DMS 273 (cell line): ENCODE results near the gene NEDD4L.
A peak's percentile ranks its signal among the peaks of the same experiment; 100 is the strongest.

ENCODE experiments used
- DNase-seq: peaks from one replicate; lab custom pipeline; 2025; ENCODE audit not compliant: unreplicated experiment; lab: John Stamatoyannopoulos, UW

The NEDD4L gene

GRCh38 chr18:58389745-58390144 is 345.7 kb downstream of the NEDD4L start:
- no peak for DNase-seq

- DNase-seq: no peak
Observed at GRCh38 chr18:58390399-58390798, 346.4 kb downstream of the NEDD4L start.

DNA sequence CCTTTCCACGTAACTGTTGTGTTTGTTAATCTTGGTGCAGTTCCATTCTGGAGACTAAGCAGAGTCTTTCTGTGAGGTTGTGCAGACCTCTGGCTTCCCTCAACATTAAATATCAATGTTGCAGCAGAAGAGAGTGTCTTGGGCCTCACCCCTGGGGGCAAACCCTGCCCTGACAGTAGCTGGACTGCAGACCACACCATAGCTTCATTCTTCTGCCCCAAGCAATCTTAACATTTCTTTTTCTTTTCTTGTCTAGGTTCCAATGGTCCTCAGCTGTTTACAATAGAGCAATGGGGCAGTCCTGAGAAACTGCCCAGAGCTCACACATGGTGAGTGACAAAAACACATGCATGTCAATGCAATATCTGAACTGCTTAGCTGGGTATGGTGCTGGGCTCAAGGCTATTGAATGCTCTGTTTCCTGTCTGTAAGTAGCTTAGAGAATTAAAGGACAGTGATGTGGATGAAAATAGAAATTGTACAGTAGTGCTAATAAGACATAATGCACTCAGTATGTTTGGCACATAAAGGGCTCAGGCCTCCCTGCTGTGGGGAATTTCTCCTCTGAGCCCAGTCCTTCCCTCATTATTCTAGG is 347.3 kb downstream of the NEDD4L start:
- DNase-seq: no peak

DNA sequence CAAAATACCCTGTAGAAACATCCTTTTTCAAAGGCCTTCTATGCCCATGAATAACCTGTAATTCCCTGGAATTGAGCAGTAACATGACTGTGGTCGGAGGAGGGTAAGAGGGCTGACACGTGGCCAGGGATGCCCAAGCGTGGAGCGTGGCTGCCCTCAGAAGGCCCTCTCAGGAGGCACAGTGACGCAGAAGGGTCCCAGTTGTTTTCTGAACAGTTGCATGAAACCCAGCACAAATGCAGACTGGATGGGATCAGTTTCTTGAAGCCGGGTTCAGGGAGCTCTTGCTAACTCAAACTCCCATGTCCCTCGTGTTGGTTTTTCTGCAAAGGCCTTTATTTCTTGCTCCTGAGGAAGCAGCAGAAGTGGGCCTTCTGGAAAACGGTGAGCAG is 347.9 kb downstream of the NEDD4L start:
- DNase-seq: no peak

- DNase-seq: peak; percentile 13
Observed at GRCh38 chr18:58392324-58393000, 348.4 kb downstream of the NEDD4L start.

DNA sequence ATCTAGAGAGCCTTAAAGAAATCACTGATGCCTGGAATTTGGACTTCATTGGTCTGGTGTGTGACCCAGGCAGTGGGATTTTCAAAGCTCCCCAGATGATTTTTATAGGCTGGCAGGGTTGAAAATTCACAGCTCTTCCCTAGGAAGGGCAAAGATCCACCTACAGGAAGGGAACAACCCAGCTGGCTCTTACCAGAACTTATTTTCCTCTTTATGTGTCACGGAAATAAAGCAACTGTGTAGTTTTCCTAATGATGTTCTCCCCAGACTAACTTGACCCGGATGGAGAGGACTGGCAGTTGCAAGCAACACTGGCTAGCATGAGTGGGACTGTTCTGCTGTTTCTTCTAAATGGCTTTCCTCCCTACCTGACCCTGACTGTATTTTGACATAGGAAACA is 349.3 kb downstream of the NEDD4L start:
- no peak for DNase-seq

GRCh38 chr18:58394046-58394445 is 350.0 kb downstream of the NEDD4L start:
- DNase-seq: no peak

DNA sequence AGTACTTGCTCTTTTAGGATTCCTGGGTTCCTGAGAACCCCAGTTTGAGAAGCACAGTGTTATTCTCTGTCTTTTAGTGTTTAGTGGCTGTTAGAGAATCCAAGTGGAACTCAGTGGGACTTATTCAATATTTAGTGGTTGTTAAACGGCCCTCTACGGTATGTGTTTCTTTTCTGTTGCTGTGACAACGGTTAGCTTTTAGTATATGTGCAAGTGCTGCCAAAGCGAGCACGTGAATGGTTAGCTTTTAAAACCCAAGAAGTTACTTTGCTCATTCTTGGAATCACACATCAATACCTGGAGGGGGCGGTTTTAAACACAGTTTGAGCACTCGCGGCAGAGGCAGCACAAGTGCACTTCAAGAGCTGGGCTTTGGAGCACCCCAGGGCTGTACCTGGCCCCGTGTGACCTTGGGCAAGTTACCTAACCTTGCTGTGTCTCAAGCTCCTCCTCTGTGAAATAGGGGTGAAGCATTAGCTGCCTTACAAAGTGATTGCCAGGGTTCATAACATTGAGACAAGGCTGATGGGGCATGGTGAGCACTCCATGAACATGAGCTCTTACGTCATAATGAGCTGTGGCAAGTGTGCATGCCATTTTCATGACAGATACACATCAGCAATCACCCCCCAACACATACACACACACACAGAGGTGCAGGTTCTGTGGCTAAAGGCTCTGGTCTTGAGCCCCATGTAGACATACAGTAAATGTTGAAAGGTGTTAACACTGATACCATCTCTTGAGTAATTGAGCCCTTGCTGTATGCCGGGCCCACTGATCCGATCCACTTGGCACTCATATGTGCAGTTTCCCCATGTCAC is 350.8 kb downstream of the NEDD4L start:
- no peak for DNase-seq

DNA sequence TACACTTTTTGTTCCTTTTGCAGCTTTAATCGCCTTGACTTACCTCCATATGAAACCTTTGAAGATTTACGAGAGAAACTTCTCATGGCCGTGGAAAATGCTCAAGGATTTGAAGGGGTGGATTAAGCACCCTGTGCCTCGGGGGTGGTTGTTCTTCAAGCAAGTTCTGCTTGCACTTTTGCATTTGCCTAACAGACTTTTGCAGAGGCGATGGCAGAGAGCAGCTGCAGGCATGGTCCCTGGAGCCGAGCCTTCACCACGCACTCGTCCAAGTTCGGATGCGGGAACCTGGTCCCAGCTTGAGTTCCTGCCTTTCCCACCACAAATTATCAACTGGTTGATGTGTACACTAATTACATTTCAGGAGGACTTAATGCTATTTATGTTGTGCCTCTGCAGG is 352.1 kb downstream of the NEDD4L start:
- DNase-seq: no peak

- no peak for DNase-seq
Observed at GRCh38 chr18:58396966-58397365, 352.9 kb downstream of the NEDD4L start.

DNA sequence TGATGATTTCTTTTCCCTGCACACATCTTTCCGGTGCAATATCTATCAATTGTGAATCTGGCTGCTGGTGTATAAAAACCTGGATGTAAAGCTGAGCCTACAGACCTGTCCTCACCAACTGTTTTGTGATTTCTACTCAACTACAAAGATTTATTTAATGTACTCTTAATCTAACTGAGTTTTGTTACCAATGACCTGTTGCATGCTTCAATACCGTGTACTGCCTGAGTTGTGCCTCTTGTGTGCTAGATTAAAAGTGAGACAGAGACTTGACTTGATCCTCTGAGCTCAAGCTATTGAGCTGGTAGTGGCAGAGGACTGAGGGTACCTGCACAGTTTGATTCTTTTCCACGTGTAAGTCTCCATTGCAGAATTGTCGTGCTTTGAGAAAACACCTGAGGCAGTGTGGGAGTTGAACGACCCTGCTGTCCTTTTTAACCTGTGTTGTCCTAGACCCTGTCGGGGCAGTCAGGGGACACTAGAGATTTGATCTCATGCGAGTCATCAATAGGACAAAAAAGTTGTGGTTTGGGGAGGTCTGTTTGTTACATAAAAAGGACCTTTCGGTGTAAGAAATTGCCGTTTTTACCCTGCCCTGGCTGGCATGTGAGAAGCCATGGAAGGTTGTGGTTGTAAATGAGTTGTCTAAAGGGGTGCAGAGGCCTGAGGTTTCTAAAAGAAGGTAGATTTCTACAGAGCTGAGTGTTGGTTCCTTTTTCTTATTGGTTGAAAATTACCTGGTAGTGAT is 353.5 kb downstream of the NEDD4L start:
- DNase-seq: no peak

- DNase-seq: no peak
Observed at GRCh38 chr18:58398648-58399398, 354.8 kb downstream of the NEDD4L start.

- peak; percentile 28 for DNase-seq
Observed at GRCh38 chr18:58400331-58400870, 356.4 kb downstream of the NEDD4L start.

DNA sequence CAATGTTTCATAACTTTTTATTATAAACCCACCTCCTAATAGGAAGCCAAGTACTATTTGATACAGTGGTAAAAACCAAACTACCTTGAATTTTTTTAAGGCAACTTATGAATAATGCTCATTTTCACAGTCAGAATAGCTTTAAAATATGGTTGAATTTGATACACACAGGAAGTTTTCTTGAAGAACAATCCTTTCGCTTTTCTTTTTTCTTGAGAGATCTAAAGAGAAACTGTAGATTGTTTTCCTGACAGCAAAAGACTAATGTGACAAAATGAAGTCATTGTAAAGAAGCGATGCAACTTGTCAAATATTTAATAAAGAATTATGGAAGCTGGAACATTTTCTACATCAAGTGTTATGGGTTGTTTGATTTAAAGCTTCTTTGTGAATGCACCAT is 357.2 kb downstream of the NEDD4L start:
- DNase-seq: no peak

DNA sequence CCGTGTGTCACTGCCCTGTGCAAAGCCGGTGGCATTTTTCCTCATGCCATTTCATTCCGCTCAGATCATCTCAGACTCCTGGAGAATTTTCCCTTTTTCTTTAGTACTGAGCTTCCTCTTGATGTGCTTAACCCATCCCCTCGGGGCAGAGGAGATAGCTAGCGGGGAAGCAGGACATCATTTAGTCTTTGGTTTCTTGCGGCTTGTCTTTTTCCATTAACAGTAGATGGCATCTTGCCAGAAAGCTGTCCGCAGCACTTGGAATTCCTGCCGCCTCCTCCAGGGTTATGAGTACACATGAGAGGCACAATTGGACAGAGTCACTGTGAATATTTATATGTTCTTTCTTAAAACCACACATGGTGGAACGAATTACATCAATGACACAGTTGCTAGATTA is 358.2 kb downstream of the NEDD4L start:
- peak; percentile 12 for DNase-seq

DNA sequence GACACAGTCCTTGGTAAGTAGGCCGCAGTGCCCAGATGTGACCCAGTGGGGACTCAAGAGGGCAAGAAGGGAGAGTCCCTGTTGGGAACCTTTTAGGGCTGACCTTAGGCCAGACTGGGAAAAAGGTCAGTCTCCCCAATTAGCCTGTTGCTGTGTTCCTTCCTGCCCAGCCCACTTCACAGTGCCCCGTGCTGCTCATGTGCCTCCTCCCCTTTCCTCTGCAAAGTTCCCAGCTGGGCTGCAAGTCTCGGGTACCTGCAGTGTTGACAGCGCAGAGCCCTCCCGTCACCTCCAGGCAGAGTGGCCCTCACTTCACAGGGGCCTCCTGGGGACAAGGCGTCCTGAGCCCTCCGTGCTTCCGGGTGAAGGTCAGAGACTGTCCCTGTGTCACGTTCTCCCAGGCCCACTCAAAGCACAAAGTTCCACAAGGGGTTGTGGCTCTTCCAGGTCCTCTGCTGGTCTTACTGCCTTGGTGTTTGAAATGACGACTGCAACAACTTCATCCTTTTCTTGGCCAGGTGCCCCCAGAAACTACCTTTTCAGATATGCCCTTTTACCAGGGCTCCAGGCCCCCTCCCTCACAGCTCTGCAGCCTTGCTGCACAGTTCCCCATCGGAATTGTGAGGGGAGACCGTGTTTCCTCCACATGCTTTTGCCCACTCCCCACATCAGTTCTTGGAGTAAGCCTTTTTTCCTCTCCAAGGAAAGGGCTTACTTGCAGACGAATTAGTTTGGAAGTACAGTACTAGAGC is 359.1 kb downstream of the NEDD4L start:
- DNase-seq: no peak

DNA sequence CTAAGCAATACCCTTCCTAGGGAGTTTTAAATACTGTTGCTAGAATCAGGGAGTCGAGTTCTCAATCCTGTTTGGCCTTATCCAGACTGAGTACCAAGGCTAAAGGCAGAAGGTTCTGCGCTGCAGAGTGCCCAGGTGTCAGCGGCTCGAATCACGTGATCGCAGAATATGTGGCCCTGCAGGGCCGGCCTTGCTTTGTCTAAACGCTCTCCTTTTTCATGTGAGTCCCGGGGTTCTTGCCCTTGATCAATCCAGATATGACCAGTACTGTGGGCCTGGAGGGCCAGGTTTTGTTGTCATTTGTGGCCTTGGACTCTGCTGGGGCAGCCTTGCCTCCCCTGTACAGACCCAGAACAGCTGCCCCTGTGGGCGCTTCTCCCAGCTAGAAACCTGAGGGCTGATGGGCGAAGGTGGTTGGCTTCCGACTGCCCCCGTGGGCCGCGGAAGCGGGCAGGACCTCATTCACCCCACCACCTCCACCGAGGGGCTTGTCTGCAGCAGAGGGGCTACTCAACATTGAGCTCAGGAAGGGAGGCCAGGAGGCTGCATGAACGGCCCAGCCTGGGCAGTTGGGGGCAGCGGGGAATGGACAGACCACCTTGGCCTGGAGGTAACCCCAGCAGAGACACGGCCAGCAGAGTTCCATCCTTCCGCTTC is 359.9 kb downstream of the NEDD4L start:
- DNase-seq: no peak

- DNase-seq: no peak
Observed at GRCh38 chr18:58405107-58405898, 361.3 kb downstream of the NEDD4L start.
